ENCODE data around the gene PLN. TPM values are rescaled to one million over a fixed set of nuclear protein-coding genes. Genes with fewer than 3 reads are reported as not detected.

Gene PLN
- total and polyA plus RNA-seq, 9 of the 15 experiments (the other 6 are each of a cell fraction or from before 2014, with no cell fraction given) = 0.03 to 0.30 (median 0.03) TPM; not detected in 6

GRCh38 chr6:118528129-118528528 lies 20.0 kb upstream of the PLN start (continued):
- TF ChIP-seq ZNF407 (IDR thresholded peaks at IDR 0.05; ENCODE audit: low read depth) (no peak), CBX1 (IDR thresholded peaks at IDR 0.05; ENCODE audit: low read depth) (no peak), ZNF584 (CRISPR knock-in tag; IDR thresholded peaks at IDR 0.05; ENCODE audit: low read depth) (no peak), SMAD4 (CRISPR knock-in tag; conservative IDR thresholded peaks at IDR 0.05) (no peak), ZNF512 (tag; IDR thresholded peaks at IDR 0.05) (no peak), RAD51 (IDR thresholded peaks at IDR 0.05; ENCODE audit: borderline replicate concordance, low read depth) (no peak), TRIM24 (IDR thresholded peaks at IDR 0.05) (no peak), KLF16 (IDR thresholded peaks at IDR 0.05) (no peak), MAZ (CRISPR knock-in tag; conservative IDR thresholded peaks at IDR 0.05 in 1 of 2, IDR thresholded peaks at IDR 0.05 in 1 of 2) (no peak), HCFC1 (IDR thresholded peaks at IDR 0.05; ENCODE audit: low read depth, low read length) (no peak)
